ENCODE data around the gene TMEM123.
"Not testable (repeated sequence)": the region's sequence is repeated elsewhere in the genome, so short reads cannot be mapped to it uniquely, and the experiment has no call there.

TMEM123 gene

GRCh38 chr11:102389253-102389652 lies 63.3 kb downstream of the TMEM123 start:
- DNase-seq, result no peak

GRCh38 chr11:102387043-102387781 lies 65.4 kb downstream of the TMEM123 start:
- no peak for DNase-seq

- no peak for DNase-seq
These were observed 66.3 kb downstream of the TMEM123 start for GRCh38 chr11:102386136-102386734.

GRCh38 chr11:102385085-102386007 lies 67.2 kb downstream of the TMEM123 start:
- no peak for DNase-seq

- DNase-seq, result no peak
These were observed 68.0 kb downstream of the TMEM123 start for GRCh38 chr11:102384419-102385079.

- no peak for DNase-seq
These were observed 68.7 kb downstream of the TMEM123 start for GRCh38 chr11:102383839-102384238.

- DNase-seq, result no peak
These were observed 70.2 kb downstream of the TMEM123 start for GRCh38 chr11:102382384-102382783.

- DNase-seq, result no peak
These were observed 73.7 kb downstream of the TMEM123 start for GRCh38 chr11:102378818-102379217.

GRCh38 chr11:102377891-102378290 lies 74.7 kb downstream of the TMEM123 start:
- DNase-seq, result no peak

GRCh38 chr11:102375720-102376399 lies 76.7 kb downstream of the TMEM123 start:
- no peak for DNase-seq

- DNase-seq, result not testable (repeated sequence)
These were observed 77.7 kb downstream of the TMEM123 start for GRCh38 chr11:102374633-102375424.

- no peak for DNase-seq
These were observed 84.1 kb downstream of the TMEM123 start for GRCh38 chr11:102368472-102368871.

- no peak for DNase-seq
These were observed 85.2 kb downstream of the TMEM123 start for GRCh38 chr11:102367364-102367763.

- DNase-seq, result no peak
These were observed 87.6 kb downstream of the TMEM123 start for GRCh38 chr11:102364991-102365390.

- no peak for DNase-seq
These were observed 91.2 kb downstream of the TMEM123 start for GRCh38 chr11:102361086-102362031.

GRCh38 chr11:102360681-102361080 lies 91.9 kb downstream of the TMEM123 start:
- DNase-seq, result no peak

- no peak for DNase-seq
These were observed 93.2 kb downstream of the TMEM123 start for GRCh38 chr11:102359372-102359771.

- no peak for DNase-seq
These were observed 95.4 kb downstream of the TMEM123 start for GRCh38 chr11:102357116-102357515.

GRCh38 chr11:102347462-102348370 lies 104.8 kb downstream of the TMEM123 start:
- no peak for DNase-seq

All from NCI-H774 (cell line).